DMS 273 (cell line): Measurements from ENCODE around the gene LRRC3.

Experiments
- DNase-seq: peaks from one replicate; lab custom pipeline; 2025; ENCODE audit not compliant: unreplicated experiment; lab: John Stamatoyannopoulos, UW

Gene LRRC3

DNA sequence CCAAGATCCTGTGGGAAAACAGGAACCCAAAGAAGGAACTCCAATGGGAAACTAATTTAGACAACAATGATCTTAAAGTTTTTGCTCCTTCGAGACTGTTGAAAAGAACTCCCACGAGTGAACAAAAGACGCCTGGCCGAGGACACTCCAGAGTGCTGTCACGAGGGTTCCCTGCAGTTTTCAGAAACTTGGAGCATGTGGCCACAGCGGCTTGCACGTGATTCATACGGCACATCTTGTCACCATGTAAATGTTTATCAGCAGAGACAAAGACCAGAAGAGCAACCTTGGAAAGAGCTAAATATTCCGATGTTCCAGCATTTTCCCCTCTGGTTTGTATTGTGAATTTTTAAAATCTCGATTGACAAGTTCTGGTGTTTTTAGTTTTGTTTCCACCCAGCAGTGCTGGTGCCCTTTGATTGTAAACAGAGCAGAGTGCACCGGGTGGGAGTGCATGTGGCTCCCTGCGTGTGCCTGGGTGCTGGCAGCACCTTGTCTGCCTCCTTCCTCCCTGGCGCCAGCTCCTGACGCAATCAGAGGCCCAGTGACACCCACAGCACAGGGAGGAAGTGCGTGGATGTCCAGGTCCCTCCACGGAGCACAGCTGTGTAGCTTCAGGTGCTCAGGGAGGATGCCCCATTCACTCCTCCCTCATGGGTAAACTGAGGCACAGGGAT is 23.0 kb downstream of the LRRC3 start:
- DNase-seq = no peak

DNA sequence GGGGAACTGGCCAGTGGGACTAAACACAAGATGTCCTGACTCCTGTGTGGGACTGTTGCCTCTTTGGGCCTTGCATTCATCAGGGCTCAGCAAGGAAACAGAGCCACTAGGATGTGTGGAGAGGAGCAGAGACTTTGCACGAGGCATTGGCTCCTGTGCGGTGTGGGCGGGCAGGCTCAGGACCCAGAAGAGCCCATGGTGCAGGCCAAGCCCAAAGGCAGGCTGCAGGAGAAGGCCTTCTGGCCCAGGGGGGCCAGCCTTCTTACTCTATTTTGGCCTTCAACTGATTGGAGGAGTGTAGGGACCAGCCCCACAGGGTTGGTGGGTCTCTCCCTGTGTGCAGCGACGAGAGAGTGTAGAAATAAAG is 23.5 kb downstream of the LRRC3 start:
- DNase-seq = no peak

DNA sequence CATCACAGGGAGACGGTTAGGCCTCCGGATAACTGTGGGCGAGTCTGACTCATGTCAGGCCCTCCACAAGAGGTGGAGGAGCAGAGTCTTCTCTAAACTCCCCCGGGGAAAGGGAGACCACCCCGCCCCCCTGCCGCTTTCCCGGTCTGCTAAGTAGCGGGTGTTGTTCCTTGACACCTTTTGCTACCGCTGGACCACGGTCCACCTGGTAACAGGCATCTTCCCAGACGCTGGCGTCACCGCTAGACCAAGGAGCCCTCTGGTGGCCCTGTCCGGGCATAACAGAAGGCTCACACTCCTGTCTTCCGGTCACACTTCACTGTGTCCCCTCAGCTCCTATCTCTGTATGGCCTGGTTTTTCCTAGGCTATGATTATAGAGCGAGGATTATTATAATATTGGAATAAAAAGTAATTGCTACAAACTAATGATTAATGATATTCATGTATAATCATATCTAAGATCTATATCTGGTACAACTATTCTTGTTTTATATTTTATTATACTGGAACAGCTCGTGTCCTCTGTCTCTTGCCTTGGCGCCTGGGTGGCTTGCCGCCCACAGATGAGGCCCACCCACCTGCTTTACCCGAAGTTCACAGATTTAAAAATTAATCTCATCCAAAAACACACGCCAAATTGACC is 24.4 kb downstream of the LRRC3 start:
- DNase-seq = peak; percentile 56

DNA sequence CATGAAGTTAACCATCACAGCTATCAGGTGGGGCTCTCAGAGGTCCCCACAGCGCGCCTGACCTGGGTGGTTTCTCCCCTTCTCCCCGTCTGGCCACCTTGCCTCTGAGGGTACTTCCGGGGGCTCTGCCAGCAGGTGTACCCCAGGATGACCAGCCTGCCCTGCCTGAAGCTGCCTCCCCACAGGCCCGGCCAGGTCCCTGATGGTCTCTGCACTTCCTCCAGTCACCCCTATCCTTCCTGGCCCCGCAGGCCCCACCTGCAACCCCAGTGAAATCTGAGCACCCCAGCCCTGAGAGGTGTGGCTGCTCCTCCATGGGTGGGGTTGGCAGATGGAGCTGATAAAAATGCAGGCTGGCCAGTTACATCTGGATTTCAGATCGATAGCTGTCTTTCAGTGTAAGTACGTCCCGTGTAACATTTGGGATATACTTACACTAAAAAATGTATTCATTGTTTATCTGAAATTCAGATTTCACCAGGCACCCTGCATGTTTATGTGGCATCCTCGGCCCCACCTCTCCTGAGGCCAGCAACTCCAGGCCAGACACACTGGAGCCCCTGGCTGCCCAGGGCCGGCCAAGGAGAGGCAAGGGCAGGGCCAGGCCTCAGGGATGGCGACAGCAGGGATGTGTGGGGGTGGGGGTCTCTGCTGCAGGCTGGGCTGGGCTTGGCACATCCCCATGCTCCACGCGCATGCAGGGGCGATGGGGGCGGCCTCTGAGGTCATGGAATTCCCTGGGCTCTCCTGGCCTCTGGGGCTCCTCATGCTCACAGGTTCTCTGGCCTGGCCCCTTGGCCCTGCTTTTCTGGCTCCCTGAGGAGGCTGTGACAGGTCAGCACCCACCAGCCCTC is 25.1 kb downstream of the LRRC3 start:
- no peak for DNase-seq

DNA sequence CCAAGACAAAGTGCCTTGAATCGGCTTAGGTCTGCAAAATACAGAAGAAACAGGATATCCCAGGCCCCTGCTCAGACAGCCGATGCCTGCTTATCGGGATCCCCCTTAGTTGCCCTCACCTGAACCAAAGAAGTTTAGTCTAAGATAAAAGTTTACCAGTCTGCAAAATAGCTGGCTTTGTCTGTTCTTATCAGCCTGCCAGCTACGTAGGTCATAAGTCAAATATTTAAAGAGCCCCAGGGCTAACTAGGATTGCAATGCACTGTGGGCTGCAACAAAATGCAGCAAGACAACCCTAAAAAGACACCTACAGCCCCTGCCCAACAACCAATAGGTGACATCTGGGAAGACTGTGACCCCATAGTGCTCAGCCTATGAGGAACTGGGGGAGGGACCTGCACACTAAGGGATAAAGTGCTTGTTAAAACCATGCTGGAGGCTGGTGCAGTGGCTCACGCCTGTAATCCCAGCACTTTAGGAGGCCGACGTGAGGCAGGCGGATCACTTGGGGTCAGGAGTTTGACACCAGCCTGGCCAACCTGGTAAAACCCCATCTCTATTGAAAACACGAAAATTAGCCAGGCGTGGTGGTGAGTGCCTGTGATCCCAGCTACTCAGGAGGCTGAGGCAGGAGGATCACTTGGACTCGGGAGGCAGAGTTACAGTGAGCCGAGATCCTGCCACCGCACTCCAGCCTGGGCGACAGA is 27.4 kb downstream of the LRRC3 start:
- DNase-seq = no peak

DNA sequence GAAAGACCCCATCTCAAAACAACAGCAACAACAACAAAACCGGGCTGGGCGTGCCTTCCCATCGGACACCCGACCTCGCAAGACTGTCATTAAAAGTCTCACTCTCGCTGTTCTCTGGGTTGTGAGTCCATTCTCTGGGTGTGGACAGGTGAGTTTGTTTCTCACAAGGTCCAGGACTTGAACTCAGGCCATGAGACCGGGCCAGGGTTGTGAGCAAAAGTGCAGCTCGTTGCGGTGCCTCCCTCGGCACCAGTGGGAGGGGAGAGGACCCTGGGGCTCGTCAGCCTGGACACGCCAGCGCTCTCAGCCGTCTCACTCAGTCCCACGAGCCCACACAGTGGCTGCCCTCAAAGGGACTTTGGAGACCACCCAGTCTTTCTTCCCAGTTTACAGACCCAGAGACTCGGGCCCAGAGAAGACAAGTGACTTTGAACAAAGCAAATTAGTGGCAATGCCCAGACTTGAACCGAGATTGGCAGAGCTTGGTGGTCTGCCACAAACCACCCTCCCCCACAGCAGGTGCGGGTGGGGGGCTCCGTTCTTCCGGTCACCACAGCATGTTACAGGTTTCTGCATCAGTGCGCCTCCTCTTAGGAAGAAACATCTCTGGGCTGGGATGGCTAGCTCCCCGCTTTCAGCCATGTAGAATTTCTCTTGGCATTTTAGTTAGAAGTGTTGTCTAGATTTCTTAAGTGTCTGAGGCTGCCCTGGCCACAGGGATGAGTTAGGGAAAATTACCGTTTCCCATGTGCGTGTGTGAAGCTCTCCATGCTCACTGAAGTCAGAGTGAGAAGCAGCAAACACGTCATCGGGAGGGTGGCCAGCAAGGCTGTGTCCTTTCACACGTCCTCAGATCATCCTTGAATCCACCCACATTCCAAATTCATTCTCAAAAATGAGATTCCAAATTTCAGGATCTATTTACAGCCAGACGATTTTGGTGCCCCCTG is 28.3 kb downstream of the LRRC3 start:
- no peak for DNase-seq

DNA sequence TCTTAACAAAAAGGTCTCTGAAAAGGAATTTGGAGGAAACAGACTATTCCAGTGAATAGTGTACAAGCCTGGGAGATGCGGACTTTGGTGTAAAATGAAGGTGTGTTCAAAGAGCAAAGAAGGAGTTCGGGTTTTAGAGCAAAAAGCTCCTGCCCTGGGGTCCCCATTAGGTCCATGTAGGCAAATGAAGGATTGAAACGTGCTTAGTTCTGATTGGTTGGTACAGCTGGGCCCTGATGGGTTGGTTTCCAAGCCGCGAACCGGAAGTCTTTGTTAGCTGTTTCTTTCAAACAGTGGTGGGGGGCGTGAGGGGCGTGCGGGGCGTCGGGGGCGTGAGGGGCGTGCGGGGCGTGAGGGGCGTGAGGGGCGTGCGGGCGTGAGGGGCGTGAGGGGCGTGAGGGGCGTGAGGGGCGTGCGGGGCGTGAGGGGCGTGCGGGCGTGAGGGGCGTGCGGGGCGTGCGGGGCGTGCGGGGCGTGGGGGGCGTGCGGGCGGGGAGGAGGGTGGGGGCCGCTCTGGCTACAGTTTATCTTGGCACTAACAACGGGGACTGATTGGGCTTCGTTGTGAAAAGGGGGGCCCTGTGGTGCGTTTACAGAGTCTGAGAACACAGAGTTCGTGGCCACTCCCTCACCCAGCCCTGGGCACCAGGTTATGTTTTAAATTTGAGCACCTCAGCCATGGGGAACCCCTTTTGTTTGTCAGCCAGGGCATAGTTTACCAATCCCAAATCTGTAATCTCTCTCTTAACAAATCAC is 29.4 kb downstream of the LRRC3 start:
- no peak for DNase-seq

DNA sequence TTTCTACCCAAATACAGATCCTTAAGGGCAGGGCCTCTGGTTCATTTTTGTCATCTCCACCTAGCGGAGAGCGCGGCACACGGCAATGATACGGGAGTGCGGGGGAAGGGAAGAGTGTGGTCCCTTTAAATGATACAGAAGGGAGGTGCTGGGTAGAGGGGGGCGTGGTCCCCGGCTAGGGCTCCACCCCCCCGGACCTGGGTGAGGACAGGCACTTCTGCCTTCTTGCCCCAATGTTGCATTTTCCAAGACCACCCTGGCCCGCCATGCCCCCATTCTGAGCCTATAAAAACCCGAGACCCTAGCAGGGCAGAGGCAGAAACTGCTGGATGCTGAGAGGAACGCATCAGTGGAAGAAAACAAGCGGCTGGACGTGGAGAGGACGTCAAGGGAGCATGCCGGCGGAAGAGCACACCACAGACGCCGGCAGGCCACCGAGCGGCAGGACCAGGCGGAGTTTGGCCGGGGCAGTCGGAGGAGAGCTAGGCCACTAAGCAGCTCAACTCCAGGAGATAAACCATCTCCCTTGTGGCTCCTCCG is 30.0 kb downstream of the LRRC3 start:
- no peak for DNase-seq

DNA sequence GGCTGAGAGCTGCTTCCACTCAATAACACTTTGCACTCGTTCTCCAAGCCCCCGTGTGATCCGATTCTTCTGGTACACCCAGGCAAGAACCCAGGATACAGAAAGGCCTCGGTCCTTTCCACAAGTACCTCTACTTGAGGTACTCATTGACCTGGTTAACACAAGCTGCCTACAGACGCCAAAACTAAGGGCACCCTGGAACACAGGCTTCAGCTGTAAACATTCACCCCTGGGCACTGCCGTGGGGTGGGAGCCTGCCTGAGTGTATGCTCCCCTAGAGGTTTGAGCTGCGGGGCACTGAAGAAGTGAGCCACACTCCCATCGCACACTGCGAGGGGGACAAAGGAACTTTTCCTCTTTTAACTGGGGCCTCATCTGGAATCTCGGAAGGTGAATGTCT is 30.5 kb downstream of the LRRC3 start:
- DNase-seq = no peak

DNA sequence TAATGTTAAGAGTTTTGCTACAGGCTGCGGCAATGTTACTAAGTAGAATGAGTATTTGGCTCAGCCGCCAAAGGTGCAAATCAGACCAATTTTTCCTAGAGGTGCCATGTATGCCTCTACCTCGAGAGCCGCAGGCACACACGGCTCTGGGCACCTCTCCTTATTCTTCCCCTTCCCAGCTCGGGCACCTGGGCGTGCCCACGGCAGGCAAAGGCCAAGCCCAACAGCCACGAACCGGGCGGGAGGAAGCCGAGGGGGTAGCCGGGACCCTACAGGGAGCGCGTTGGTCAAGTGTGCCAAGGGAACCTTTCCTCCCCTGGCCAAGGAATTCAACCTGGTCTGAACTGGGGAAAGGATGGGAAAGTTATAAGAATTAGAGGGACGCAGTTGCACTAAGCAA is 31.0 kb downstream of the LRRC3 start:
- DNase-seq = no peak

DNA sequence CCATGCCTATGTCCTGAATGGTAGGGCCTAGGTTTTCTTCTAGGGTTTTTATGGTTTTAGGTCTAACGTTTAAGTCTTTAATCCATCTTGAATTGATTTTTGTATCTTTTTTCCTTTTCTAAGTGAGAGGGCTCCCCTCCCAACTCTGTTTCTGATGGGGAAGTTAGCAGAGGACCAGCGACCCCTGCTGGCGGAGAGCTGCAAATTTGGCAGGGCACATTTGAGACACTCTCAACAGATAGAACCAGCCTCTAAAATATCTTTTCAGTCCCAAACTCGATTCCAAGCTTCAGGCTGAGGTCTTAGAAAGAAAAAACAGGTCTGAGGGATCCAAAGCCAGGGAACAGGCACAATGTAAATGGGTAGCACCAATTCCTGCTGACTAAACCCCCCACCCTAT is 32.5 kb downstream of the LRRC3 start:
- DNase-seq = peak; percentile 63

DNA sequence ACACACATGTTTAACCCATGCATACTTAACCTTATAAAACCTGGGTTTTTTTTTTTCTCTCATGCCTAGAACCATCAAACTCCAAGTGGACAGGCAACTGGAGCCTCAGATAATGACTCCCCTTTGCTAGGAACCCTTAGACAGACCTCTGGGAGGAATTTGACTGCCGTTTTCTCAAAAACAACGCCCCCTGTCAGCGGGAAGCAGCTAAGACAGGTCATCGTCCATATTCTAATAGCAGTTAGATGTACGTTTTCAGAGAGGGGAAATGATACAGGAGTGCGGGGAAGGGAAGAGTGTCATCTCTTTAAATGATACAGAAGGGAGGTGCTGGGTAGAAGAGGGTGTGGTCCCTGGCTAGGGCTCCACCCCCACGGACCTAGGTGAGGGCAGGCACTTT is 34.7 kb downstream of the LRRC3 start:
- DNase-seq = peak; percentile 41

DNA sequence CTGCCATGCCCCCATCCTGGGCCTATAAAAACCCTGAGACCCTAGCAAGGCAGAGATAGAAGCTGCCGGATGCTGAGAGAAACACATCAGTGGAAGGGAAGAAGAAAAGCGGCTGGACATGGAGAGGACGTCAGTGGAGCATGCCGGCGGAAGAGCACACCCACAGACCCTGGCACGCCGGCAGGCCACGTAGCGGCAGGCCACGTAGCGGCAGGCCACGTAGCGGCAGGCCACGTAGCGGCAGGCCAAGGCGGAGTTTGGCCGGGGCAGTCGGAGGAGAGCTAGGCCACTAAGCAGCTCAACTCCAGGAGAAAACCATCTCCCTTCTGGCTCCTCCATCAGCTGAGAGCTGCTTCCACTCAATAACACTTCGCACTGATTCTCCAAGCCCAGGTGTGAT is 35.1 kb downstream of the LRRC3 start:
- no peak for DNase-seq

DNA sequence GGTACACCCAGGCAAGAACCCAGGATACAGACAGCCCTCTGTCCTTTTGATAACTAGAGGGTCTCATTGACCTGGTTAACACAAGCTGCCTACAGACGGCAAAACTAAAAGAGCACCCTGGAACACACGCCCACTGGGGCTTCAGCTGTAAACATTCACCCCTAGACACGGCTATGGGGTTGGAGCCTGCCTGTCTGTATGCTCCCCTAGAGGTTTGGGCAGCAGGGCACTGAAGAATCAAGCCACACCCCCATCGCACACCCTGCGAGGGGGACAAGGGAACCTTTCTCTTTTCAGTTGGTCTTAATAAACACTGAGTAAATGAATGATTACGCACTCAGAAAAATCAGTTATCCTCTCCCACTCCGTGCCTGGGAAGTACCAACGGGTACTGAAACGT is 35.5 kb downstream of the LRRC3 start:
- no peak for DNase-seq

DNA sequence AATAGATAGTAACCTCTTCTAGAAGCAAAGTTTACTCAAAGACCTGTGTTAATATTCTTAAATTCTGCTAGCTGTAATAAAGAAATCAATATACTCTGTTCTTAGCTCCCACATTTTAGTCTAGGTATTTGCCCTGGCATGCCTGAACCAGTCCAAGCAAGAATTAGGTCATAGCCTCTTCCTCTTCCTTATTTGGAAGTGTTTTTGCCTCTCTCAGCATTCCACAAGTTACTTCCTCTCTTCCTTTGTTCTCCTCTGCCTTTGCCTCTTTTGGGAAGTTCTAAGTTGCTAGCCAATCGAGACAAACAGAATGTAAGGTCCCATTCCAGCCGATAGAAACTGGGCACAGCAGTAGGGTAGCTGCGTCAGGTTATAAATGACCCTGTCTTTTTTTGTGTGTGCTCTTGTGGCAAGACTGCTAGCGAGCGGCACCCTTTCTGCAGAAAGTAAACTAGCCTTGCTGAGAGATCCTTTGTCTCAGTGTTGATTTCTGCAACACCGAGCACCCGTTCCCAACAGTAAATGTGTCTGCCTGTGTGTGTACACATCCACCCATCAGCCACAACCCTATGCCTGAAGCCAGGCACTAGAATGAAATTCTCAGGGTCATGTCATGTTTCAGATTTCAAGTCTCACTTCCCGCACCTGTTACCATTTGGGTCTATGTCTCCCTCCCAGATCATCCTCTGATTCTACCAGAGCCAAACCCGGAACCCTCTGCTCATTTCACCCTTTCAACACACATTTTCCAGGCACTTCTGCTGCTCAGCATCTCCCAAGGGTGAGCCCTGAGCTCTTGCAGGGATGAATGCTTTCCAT is 37.5 kb downstream of the LRRC3 start:
- no peak for DNase-seq

DNA sequence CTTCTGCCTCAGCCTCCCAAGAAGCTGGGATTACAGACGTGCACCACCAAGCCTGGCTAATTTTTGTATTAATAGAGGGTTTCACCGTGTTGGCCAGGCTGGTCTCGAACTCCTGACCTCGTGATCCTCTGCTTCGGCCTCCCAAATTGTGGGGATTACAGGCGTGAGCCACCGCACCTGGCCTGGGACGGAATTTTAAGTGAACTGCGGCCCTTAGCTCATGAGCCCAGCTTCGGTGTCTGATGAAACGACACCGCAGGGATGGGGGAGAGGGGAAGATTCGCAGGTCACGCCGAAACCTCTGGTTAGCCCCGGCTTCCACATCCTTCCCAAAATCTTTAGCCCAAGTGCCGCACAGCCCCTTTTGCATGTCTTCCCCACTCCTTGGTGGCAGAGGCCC is 39.1 kb downstream of the LRRC3 start:
- no peak for DNase-seq

DNA sequence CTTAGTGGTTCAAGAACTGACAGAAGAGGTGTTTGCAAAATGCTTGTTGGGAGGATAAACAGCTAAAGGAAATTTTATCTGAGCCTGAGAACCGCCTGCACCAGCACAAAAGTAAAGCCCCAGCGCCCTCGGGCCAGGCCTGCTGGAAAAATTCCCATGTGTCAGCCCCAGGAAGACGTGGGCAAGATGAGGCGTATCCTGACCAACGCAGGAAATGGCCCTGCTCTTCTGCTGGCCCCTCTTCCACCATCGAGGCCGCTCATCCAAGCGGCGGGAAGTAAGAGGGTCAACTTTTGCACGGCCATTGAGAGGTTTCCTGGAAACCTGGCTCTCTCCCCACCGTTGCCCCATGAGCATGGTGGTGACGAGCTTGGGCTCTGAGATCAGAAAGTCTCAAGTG is 39.6 kb downstream of the LRRC3 start:
- DNase-seq = no peak
